ENCODE results near the gene MAVS.

- TF ChIP-seq POLR2A (IDR thresholded peaks at IDR 0.05) (no peak), CTCF (IDR thresholded peaks at IDR 0.05) (no peak)
Observed at GRCh38 chr20:3925113-3925695, 78.6 kb downstream of the MAVS start.
